ENCODE results near the gene ZNF385C. TPM values are rescaled to one million over a fixed set of nuclear protein-coding genes. Genes with fewer than 3 reads are reported as not detected.

ZNF385C gene
- total RNA-seq, 4 donors from 2014 or later: not detected

GRCh38 chr17:42113293-42114069 lies 15.2 kb upstream of the ZNF385C start:
- H3K4me1 ChIP-seq: peaks cover 0 to 42% (median 15%) of the 10 kb centered on the region in 3 donors
- no peak overlapping the region for H3K4me3 ChIP-seq
- peaks cover 0 to 56% of the 10 kb centered on the region in 2 donors for H3K36me3 ChIP-seq
- H3K27me3 ChIP-seq: no peaks in the 10 kb centered on the region
- H3K9me3 ChIP-seq: no peaks in the 10 kb centered on the region
- no peak for ATAC-seq
- peak overlapping the region; percentile 51 to 96 (median 92) for H3K27ac ChIP-seq
- WGBS, 2 donors (ENCODE audit: low coverage in 1 of 2): 87% methylated on average over 3 of the region's 28 CpGs; no CpG with 5 or more reads in 1 of the 2 donors
- no peak for TF ChIP-seq POLR2AphosphoS5 (IDR thresholded peaks at IDR 0.05)
- TF ChIP-seq, protein P1, sequence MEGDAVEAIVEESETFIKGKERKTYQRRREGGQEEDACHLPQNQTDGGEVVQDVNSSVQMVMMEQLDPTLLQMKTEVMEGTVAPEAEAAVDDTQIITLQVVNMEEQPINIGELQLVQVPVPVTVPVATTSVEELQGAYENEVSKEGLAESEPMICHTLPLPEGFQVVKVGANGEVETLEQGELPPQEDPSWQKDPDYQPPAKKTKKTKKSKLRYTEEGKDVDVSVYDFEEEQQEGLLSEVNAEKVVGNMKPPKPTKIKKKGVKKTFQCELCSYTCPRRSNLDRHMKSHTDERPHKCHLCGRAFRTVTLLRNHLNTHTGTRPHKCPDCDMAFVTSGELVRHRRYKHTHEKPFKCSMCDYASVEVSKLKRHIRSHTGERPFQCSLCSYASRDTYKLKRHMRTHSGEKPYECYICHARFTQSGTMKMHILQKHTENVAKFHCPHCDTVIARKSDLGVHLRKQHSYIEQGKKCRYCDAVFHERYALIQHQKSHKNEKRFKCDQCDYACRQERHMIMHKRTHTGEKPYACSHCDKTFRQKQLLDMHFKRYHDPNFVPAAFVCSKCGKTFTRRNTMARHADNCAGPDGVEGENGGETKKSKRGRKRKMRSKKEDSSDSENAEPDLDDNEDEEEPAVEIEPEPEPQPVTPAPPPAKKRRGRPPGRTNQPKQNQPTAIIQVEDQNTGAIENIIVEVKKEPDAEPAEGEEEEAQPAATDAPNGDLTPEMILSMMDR (IDR thresholded peaks at IDR 0.05): no peak
- no peak for TF ChIP-seq POLR2A (IDR thresholded peaks at IDR 0.05)

DNA sequence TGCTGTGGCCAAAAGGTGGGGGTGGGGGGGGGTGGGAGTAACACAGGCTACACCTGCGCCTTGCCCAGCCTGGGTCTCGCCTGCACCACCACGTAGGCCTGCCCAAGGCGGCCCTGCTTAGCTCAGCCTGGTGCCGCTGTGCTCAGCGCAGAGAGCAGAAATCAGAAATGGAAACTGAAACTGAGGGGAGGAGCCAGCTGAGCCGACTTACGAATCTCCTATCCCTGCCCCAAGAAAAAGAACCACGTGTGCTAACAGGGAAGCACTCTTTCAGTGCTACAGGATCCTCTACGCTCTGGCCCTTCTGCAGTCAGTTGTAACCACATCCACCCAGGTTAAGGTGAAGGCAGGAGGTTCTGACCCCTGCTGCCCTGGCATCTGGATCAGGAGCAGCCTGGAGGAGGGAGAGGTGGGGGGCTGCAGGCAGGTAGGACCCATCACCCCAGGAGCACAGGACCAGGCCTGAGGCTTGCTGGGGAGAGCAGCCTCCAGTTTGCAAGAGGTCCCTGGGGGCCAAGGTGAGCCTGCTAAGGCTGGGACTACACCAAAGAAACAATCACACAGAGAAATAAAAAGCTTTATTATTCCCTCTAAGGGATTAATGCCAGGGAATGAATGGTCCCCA lies 14.4 kb upstream of the ZNF385C start, which contains the start of gene DHX58:
TSS of gene DHX58 (minus strand) at position 163 of the 625 bp plus-strand sequence. CDS start 822 bp downstream, outside the sequence.
- peaks cover 0 to 56% of the 10 kb centered on the region in 2 donors for H3K36me3 ChIP-seq
- WGBS, 2 donors (ENCODE audit: low coverage in 1 of 2): 0% methylated on average over 1 to 2 of the region's 10 CpGs

GRCh38 chr17:42111871-42112551 lies 13.7 kb upstream of the ZNF385C start:
- peak; percentile 70 for ATAC-seq
- no CpG with 5 or more reads among the region's 12 CpGs for WGBS, 2 donors (ENCODE audit: low coverage in 1 of 2)
- Histone ChIP-seq H3K27ac (peak overlapping the region; percentile 51 to 96 (median 92)), H3K9me3 (no peaks in the 10 kb centered on the region), H3K4me1 (peaks cover 0 to 53% (median 18%) of the 10 kb centered on the region in 3 donors), H3K36me3 (peaks cover 0 to 55% of the 10 kb centered on the region in 2 donors), H3K27me3 (no peaks in the 10 kb centered on the region), H3K4me3 (peak overlapping the region; percentile 39 to 67)
- TF ChIP-seq EP300 (IDR thresholded peaks at IDR 0.05) (no peak), POLR2AphosphoS5 (IDR thresholded peaks at IDR 0.05) (no peak), POLR2A (IDR thresholded peaks at IDR 0.05) (no peak)
- TF ChIP-seq, protein P1 (IDR thresholded peaks at IDR 0.05): no peak

More for the DNA sequence above, 14.4 kb upstream of the ZNF385C start, which contains the start of gene DHX58:
- Histone ChIP-seq H3K27ac (peak within 1 kb of the TSS; percentile 51 to 96 (median 92)), H3K4me1 (peaks cover 0 to 48% (median 15%) of the 10 kb centered on the region in 3 donors), H3K27me3 (no peaks in the 10 kb centered on the region), H3K4me3 (peak within 1 kb of the TSS; percentile 39 to 67), H3K9me3 (no peaks in the 10 kb centered on the region)
- TF ChIP-seq, protein P1 (IDR thresholded peaks at IDR 0.05): no peak
- TF ChIP-seq POLR2AphosphoS5 (IDR thresholded peaks at IDR 0.05): peak; percentile 71
- peak; percentile 47 to 65 for TF ChIP-seq POLR2A (IDR thresholded peaks at IDR 0.05)
- TF ChIP-seq EP300 (IDR thresholded peaks at IDR 0.05): no peak
- ATAC-seq: peak; percentile 91

- Histone ChIP-seq H3K4me3 (peak overlapping the region in 1 of 2 donors; percentile 67), H3K36me3 (peaks cover 0 to 59% of the 10 kb centered on the region in 2 donors), H3K4me1 (peaks cover 0 to 45% (median 18%) of the 10 kb centered on the region in 3 donors), H3K9me3 (no peaks in the 10 kb centered on the region), H3K27me3 (no peaks in the 10 kb centered on the region), H3K27ac (peak overlapping the region in 3 of 4 donors; percentile 91 to 96 (median 93))
- WGBS, 2 donors (ENCODE audit: low coverage in 1 of 2): no CpG with 5 or more reads among the region's 11 CpGs
- no peak for TF ChIP-seq EP300 (IDR thresholded peaks at IDR 0.05)
- TF ChIP-seq, protein P1 (IDR thresholded peaks at IDR 0.05): no peak
- no peak for TF ChIP-seq POLR2AphosphoS5 (IDR thresholded peaks at IDR 0.05)
- ATAC-seq: no peak
Observed at GRCh38 chr17:42111265-42111636, 13.0 kb upstream of the ZNF385C start.
